ENCODE results near the gene SPHK2. TPM values are rescaled to one million over a fixed set of nuclear protein-coding genes. Genes with fewer than 3 reads are reported as not detected.

The SPHK2 gene
- total RNA-seq, 4 donors from 2014 or later: 7.8 to 12.4 (median 9.2) TPM

GRCh38 chr19:48596237-48596636, 23.1 kb upstream of the SPHK2 start:
- H3K27me3 ChIP-seq: no peaks in the 10 kb centered on the region
- ATAC-seq: no peak

GRCh38 chr19:48596679-48597465, 22.4 kb upstream of the SPHK2 start:
- Histone ChIP-seq H3K27ac (no peak overlapping the region), H3K9me3 (no peaks in the 10 kb centered on the region), H3K4me1 (no peaks in the 10 kb centered on the region), H3K36me3 (no peaks in the 10 kb centered on the region), H3K4me3 (no peak overlapping the region), H3K27me3 (no peaks in the 10 kb centered on the region)
- no peak for ATAC-seq
- in situ Hi-C loops (cut with MboI; ENCODE audit: low sequenced_read_pairs in 4 of 4) (loop anchor here in 2 of 4 donors (25.0 kb wide), 1 partner anchor 285 kb away; a partner anchor contains a TSS), intact Hi-C loops (cut with DNase I; ENCODE audit: low total_unique reads) (no loop called here)
- no peak for DNase-seq
- TF ChIP-seq POLR2A (IDR thresholded peaks at IDR 0.05): no peak
- no peak for TF ChIP-seq CTCF (IDR thresholded peaks at IDR 0.05 in 4 of 5, conservative IDR thresholded peaks at IDR 0.05 in 1 of 5)

More at GRCh38 chr19:48596237-48596636, 23.1 kb upstream of the SPHK2 start:
- TF ChIP-seq CTCF (IDR thresholded peaks at IDR 0.05 in 4 of 5, conservative IDR thresholded peaks at IDR 0.05 in 1 of 5): no peak
- TF ChIP-seq POLR2A (IDR thresholded peaks at IDR 0.05): no peak
- no peaks in the 10 kb centered on the region for H3K4me1 ChIP-seq
- intact Hi-C loops (cut with DNase I; ENCODE audit: low total_unique reads) (no loop called here), in situ Hi-C loops (cut with MboI; ENCODE audit: low sequenced_read_pairs in 4 of 4) (loop anchor here in 2 of 4 donors (25.0 kb wide), 1 partner anchor 284 kb away; a partner anchor contains a TSS)
- H3K27ac ChIP-seq: no peak overlapping the region
- no peaks in the 10 kb centered on the region for H3K36me3 ChIP-seq
- H3K4me3 ChIP-seq: no peak overlapping the region
- no peaks in the 10 kb centered on the region for H3K9me3 ChIP-seq
- DNase-seq: no peak

GRCh38 chr19:48598996-48599700, 20.2 kb upstream of the SPHK2 start:
- in situ Hi-C loops (cut with MboI; ENCODE audit: low sequenced_read_pairs in 4 of 4): loop anchor here in 2 of 4 donors (25.0 kb wide), 1 partner anchor 287 kb away; a partner anchor contains a TSS
- no peak for DNase-seq
- no peak for ATAC-seq

More at GRCh38 chr19:48598996-48599700, 20.2 kb upstream of the SPHK2 start:
- H3K4me3 ChIP-seq: no peak overlapping the region
- no peak overlapping the region for H3K27ac ChIP-seq
- H3K4me1 ChIP-seq: no peaks in the 10 kb centered on the region
- TF ChIP-seq POLR2A (IDR thresholded peaks at IDR 0.05) (no peak), CTCF (IDR thresholded peaks at IDR 0.05 in 4 of 5, conservative IDR thresholded peaks at IDR 0.05 in 1 of 5) (no peak)
- H3K36me3 ChIP-seq: no peaks in the 10 kb centered on the region
- H3K27me3 ChIP-seq: no peaks in the 10 kb centered on the region
- H3K9me3 ChIP-seq: no peaks in the 10 kb centered on the region
- intact Hi-C loops (cut with DNase I; ENCODE audit: low total_unique reads): no loop called here
